ENCODE results near the gene BBS9.

- TF ChIP-seq, protein P1, sequence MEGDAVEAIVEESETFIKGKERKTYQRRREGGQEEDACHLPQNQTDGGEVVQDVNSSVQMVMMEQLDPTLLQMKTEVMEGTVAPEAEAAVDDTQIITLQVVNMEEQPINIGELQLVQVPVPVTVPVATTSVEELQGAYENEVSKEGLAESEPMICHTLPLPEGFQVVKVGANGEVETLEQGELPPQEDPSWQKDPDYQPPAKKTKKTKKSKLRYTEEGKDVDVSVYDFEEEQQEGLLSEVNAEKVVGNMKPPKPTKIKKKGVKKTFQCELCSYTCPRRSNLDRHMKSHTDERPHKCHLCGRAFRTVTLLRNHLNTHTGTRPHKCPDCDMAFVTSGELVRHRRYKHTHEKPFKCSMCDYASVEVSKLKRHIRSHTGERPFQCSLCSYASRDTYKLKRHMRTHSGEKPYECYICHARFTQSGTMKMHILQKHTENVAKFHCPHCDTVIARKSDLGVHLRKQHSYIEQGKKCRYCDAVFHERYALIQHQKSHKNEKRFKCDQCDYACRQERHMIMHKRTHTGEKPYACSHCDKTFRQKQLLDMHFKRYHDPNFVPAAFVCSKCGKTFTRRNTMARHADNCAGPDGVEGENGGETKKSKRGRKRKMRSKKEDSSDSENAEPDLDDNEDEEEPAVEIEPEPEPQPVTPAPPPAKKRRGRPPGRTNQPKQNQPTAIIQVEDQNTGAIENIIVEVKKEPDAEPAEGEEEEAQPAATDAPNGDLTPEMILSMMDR (IDR thresholded peaks at IDR 0.05) = no peak
- TF ChIP-seq POLR2A (IDR thresholded peaks at IDR 0.05) = no peak
- no peak for TF ChIP-seq POLR2AphosphoS5 (IDR thresholded peaks at IDR 0.05; ENCODE audit: insufficient read depth in 1 of 2, low read depth in 1 of 2)
Observed at GRCh38 chr7:33298848-33299247, 169.5 kb downstream of the BBS9 start.
